T-helper 17 cell (primary cell): ENCODE results near the gene FGF14. TPM values are rescaled to one million over a fixed set of nuclear protein-coding genes. Genes with fewer than 3 reads are reported as not detected.
"Not testable (repeated sequence)": the region's sequence is repeated elsewhere in the genome, so short reads cannot be mapped to it uniquely, and the experiment has no call there.

Experiments
- ATAC-seq: fragments of 150-1000 bp; cut with Tn5 transposase; 2 replicates; pipeline ENCODE4 v1.10.0; 2021; ENCODE audit warnings: mild to moderate bottlenecking, moderate library complexity
- DNase-seq, 3 donors: peaks; one replicate each; pipeline versions ENCODE4 v3.0.0 to v3.0.0-alpha.2; 2020 to 2021
- H3K9me3 ChIP-seq: one replicate; pipeline ENCODE4 v1.7.0; 2013; ENCODE audit warnings: low read length, mild to moderate bottlenecking; ENCODE audit not compliant: control insufficient read depth, poor library complexity, severe bottlenecking
- H3K27ac Mint-ChIP-seq: one replicate; pipeline ENCODE4 v1.8.0; 2022; ENCODE audit warnings: mild to moderate bottlenecking, moderate library complexity, mixed read lengths
- H3K27me3 Mint-ChIP-seq: one replicate; pipeline ENCODE4 v1.8.0; 2022; ENCODE audit warnings: mixed read lengths
- H3K36me3 Mint-ChIP-seq: one replicate; pipeline ENCODE4 v1.8.0; 2022; ENCODE audit warnings: low read depth, mixed read lengths
- H3K4me1 Mint-ChIP-seq: one replicate; pipeline ENCODE4 v1.8.0; 2022; ENCODE audit warnings: mild to moderate bottlenecking, mixed read lengths
- H3K4me3 Mint-ChIP-seq: one replicate; pipeline ENCODE4 v1.8.0; 2022; ENCODE audit warnings: mild to moderate bottlenecking, moderate library complexity, mixed read lengths
- total RNA-seq, 4 donors: library from RNA in 2 of 4; stranded (reverse) in 2 of 4; gene quantifications; one replicate each; pipeline ENCODE4 v1.2.3 and lab custom pipeline; 2022 to 2026

Gene FGF14
- total RNA-seq, 2 donors from 2014 or later, result not detected

DNA sequence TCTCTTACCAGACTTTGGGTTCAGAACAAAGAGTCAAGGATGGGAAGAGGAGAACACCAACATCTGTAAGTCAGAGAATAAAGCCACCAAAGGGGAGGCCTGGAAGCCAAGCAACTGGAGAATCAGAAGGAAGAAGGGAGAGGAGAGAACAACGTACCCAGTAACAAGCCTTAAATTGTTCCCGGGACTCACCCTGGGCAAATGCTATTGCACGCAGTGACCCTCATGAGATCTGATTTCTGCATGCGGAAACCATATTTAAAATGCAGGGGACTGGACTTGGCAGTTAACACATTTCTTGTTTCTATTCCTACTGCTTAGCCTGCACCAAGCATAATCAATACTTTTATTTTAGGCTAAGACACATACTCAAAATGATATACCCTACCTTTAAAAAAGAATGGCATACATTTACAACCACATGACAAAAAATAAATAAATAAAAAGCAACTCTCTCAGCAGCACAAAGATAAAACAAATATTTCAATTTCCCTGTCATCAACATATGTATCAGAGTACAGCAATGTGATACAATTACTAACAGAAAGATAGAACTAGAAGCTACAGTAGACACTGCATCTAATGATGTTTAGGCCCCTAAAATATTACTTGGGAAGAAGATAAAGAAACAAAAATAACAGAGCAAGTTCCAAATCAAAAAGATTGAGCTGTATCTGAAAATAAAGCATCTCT, 534.8 kb downstream of the FGF14 start:
- Mint-ChIP-seq H3K27ac (no peak overlapping the region), H3K27me3 (peaks cover 21% of the 10 kb centered on the region), H3K4me1 (peaks cover 2% of the 10 kb centered on the region), H3K36me3 (no peaks in the 10 kb centered on the region), H3K4me3 (no peak overlapping the region)
- ATAC-seq, result no peak
- no peaks in the 10 kb centered on the region for H3K9me3 ChIP-seq
- DNase-seq, result no peak

DNA sequence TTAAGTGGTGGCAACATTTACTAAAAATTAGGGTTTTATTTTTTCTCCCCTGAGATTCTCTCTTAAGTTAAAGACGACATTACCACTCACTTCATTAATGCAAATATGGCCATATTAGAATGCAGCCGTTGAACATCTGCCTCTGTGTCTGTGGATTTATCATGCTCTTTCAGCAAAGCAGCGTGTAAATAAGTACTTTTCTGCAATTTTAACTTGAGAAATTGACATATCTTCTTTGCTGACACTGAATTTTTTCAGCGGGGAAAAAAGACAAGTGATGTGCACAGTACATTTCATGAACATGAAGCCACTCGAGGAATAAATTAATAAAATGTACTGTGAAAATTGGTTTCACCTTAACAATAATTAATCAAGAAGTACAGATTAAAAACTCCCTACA, 543.0 kb downstream of the FGF14 start:
- no peak for DNase-seq
- Mint-ChIP-seq H3K4me3 (no peak overlapping the region), H3K27me3 (peaks cover 17% of the 10 kb centered on the region), H3K4me1 (no peaks in the 10 kb centered on the region), H3K27ac (no peak overlapping the region), H3K36me3 (no peaks in the 10 kb centered on the region)
- ATAC-seq, result no peak
- no peaks in the 10 kb centered on the region for H3K9me3 ChIP-seq

DNA sequence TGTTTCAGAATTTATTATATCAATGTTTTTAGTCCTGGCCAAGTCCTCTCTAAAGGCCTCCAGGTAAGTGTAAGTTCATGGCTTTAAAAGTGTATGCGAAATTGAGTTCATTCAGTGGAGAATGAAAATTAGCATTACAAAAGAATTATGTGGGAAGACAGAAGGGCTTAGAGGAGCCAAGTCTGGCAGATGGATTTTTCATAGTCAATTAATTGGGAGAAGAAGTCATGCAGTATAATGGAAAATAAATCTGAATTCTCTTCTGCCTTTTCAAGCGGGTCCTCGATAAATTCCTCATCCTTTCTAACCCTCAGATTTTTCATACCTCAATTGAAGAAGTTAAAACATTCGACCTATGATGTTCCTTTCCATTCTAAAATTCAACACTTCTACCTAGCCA, 555.1 kb downstream of the FGF14 start:
- DNase-seq (no peak), ATAC-seq (no peak)
- Mint-ChIP-seq H3K27me3 (peaks cover 53% of the 10 kb centered on the region), H3K27ac (no peak overlapping the region), H3K4me3 (no peak overlapping the region), H3K4me1 (peaks cover 2% of the 10 kb centered on the region), H3K36me3 (no peaks in the 10 kb centered on the region)
- no peaks in the 10 kb centered on the region for H3K9me3 ChIP-seq

DNA sequence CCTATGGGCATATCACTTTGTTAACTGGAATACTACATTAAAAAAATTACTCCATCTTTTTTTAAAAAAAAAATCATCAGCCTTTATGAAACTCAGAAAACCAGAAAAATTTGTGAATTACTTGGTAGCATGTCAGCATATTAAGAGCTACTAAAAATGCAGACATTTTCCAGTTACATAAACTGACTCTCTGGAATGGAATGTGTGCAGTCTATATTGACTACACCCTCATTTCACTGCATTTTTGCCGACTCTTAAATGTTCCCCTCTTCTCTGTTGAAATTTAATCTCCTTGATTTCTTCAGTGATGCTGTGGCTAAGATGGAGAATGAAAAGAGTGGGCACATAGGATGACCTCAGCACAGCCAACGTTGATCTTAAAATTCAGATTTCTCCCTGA, 555.6 kb downstream of the FGF14 start:
- ATAC-seq (no peak), DNase-seq (no peak)
- no peak overlapping the region for H3K4me3 Mint-ChIP-seq
- H3K27ac Mint-ChIP-seq, result no peak overlapping the region
- H3K9me3 ChIP-seq, result no peaks in the 10 kb centered on the region
- peaks cover 49% of the 10 kb centered on the region for H3K27me3 Mint-ChIP-seq
- H3K36me3 Mint-ChIP-seq, result no peaks in the 10 kb centered on the region
- peaks cover 2% of the 10 kb centered on the region for H3K4me1 Mint-ChIP-seq

- no peaks in the 10 kb centered on the region for H3K36me3 Mint-ChIP-seq
- ATAC-seq (no peak), DNase-seq (no peak)
- no peak overlapping the region for H3K4me3 Mint-ChIP-seq
- peaks cover 2% of the 10 kb centered on the region for H3K4me1 Mint-ChIP-seq
- H3K9me3 ChIP-seq, result no peaks in the 10 kb centered on the region
- no peak overlapping the region for H3K27ac Mint-ChIP-seq
- peaks cover 43% of the 10 kb centered on the region for H3K27me3 Mint-ChIP-seq
Measured at GRCh38 chr13:101845245-101846020, 556.4 kb downstream of the FGF14 start.

GRCh38 chr13:101841698-101842097, 560.1 kb downstream of the FGF14 start:
- Mint-ChIP-seq H3K27ac (no peak overlapping the region), H3K36me3 (no peaks in the 10 kb centered on the region), H3K4me3 (no peak overlapping the region), H3K4me1 (peaks cover 2% of the 10 kb centered on the region), H3K27me3 (peaks cover 37% of the 10 kb centered on the region)
- H3K9me3 ChIP-seq, result no peaks in the 10 kb centered on the region
- DNase-seq (no peak), ATAC-seq (no peak)

- ATAC-seq, result no peak
- peaks cover 31% of the 10 kb centered on the region for H3K27me3 Mint-ChIP-seq
- H3K4me1 Mint-ChIP-seq, result no peaks in the 10 kb centered on the region
Measured at GRCh38 chr13:101838323-101838722, 563.5 kb downstream of the FGF14 start.

GRCh38 chr13:101837778-101838177, 564.1 kb downstream of the FGF14 start:
- not testable (repeated sequence) for H3K4me1 Mint-ChIP-seq, H3K9me3 ChIP-seq, H3K4me3 Mint-ChIP-seq, DNase-seq, ATAC-seq, H3K36me3 Mint-ChIP-seq, H3K27ac Mint-ChIP-seq
- peaks cover 30% of the 10 kb centered on the region for H3K27me3 Mint-ChIP-seq

More at GRCh38 chr13:101838323-101838722, 563.5 kb downstream of the FGF14 start:
- no peak for DNase-seq
- Mint-ChIP-seq H3K4me3 (no peak overlapping the region), H3K36me3 (no peaks in the 10 kb centered on the region), H3K27ac (no peak overlapping the region)
- H3K9me3 ChIP-seq, result no peaks in the 10 kb centered on the region

DNA sequence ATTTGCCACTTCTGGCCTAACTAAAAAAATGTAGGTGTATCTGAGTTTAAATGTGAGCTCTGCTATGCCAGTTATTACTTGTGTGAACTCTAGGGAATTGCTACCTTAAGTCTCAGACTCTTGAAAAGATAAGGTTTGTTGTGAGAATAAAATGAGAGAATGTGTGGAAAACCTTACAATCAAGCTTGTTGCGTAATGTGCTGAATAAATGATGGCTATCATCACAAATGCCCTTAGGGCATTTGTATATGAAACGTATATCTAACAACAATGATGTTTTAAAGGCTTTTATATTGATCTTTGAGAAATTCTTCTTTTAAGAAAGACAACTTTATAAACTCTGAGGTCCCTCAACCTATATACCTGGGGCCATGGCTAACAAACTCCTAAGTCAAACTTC, 564.6 kb downstream of the FGF14 start:
- no peaks in the 10 kb centered on the region for H3K9me3 ChIP-seq
- Mint-ChIP-seq H3K36me3 (no peaks in the 10 kb centered on the region), H3K4me3 (no peak overlapping the region), H3K27ac (no peak overlapping the region), H3K27me3 (peaks cover 30% of the 10 kb centered on the region), H3K4me1 (no peaks in the 10 kb centered on the region)
- no peak for DNase-seq
- no peak for ATAC-seq

DNA sequence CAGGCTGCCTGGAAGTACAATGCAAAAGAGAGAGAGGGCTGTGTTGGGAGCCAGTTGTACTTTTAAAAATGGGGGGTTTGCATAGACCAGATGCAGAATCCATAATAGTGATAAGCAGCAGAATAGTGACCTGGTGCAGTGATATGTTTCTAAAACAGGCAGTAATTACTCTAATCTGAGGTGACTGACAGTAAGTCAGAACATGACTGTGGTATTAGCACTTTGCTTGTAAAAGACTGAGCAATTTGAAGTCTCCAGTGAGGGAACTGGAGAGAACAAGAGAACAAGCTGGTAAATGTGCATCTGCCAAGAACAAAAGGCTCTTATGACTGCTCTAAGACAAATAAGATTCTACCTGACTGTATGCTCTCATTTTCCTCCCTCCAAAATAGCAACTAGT, 565.9 kb downstream of the FGF14 start:
- no peaks in the 10 kb centered on the region for H3K9me3 ChIP-seq
- Mint-ChIP-seq H3K36me3 (no peaks in the 10 kb centered on the region), H3K27me3 (peaks cover 31% of the 10 kb centered on the region), H3K27ac (no peak overlapping the region), H3K4me3 (no peak overlapping the region), H3K4me1 (no peaks in the 10 kb centered on the region)
- ATAC-seq (no peak), DNase-seq (no peak)

DNA sequence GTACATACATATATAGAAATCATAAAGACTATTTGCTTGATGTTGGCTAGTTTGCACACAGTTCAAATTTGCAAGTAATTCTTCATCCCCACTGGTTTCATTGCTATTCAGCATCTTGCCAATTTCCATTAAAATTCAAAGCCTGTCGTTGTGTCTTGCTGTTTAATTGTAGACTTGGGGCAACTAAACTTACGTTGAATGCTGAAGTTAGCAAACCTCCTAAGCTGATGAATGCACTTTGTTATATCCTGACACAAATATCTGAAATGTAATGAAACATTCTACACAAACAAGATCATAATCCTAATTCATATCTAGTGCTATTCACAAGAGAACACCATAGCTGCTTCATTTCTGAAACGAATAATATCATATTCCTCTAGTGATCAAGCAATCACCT, 568.2 kb downstream of the FGF14 start:
- ATAC-seq, result no peak
- no peak for DNase-seq
- peaks cover 39% of the 10 kb centered on the region for H3K27me3 Mint-ChIP-seq

GRCh38 chr13:101830035-101830434, 571.8 kb downstream of the FGF14 start:
- ATAC-seq (no peak), DNase-seq (no peak)
- H3K9me3 ChIP-seq, result no peaks in the 10 kb centered on the region
- H3K4me3 Mint-ChIP-seq, result no peak overlapping the region
- no peak overlapping the region for H3K27ac Mint-ChIP-seq
- H3K4me1 Mint-ChIP-seq, result no peaks in the 10 kb centered on the region
- no peaks in the 10 kb centered on the region for H3K36me3 Mint-ChIP-seq
- peaks cover 29% of the 10 kb centered on the region for H3K27me3 Mint-ChIP-seq

More for the DNA sequence above, 568.2 kb downstream of the FGF14 start:
- Mint-ChIP-seq H3K27ac (no peak overlapping the region), H3K4me3 (no peak overlapping the region), H3K36me3 (no peaks in the 10 kb centered on the region), H3K4me1 (no peaks in the 10 kb centered on the region)
- H3K9me3 ChIP-seq, result no peaks in the 10 kb centered on the region

DNA sequence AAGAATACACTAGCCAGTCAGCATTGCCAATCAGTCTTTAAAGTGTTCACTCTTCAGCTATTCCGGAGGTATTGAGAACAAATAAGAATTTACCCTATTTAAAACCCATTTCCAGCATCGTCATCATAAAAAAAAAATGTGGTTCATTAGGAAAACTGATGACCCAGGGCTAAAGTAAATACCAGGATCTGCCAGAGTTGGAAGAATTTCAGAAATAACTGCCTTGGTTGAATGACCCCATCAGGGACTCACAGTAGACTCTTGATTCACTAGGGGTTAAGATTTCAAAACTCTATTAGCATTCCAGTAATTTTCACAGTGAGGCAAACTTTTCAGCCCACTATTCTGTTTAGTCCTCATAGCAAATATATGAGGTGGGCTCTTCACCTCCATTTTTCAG, 572.4 kb downstream of the FGF14 start:
- no peak overlapping the region for H3K27ac Mint-ChIP-seq
- H3K4me3 Mint-ChIP-seq, result no peak overlapping the region
- H3K27me3 Mint-ChIP-seq, result peaks cover 32% of the 10 kb centered on the region
- H3K36me3 Mint-ChIP-seq, result no peaks in the 10 kb centered on the region
- ATAC-seq (no peak), DNase-seq (no peak)
- H3K9me3 ChIP-seq, result no peaks in the 10 kb centered on the region
- H3K4me1 Mint-ChIP-seq, result no peaks in the 10 kb centered on the region

- DNase-seq (no peak), ATAC-seq (no peak)
- no peaks in the 10 kb centered on the region for H3K9me3 ChIP-seq
- no peaks in the 10 kb centered on the region for H3K36me3 Mint-ChIP-seq
- peaks cover 32% of the 10 kb centered on the region for H3K27me3 Mint-ChIP-seq
- no peak overlapping the region for H3K27ac Mint-ChIP-seq
- H3K4me3 Mint-ChIP-seq, result no peak overlapping the region
- H3K4me1 Mint-ChIP-seq, result no peaks in the 10 kb centered on the region
Measured at GRCh38 chr13:101828119-101828518, 573.7 kb downstream of the FGF14 start.
